HepG2 (cell line): ENCODE results near the gene TBC1D22A. TPM values are rescaled to one million over a fixed set of nuclear protein-coding genes. Genes with fewer than 3 reads are reported as not detected.

Experiments used
- ATAC-seq: fragments of 200-7000 bp; cut with Tn5 transposase; 3 replicates; pipeline ENCODE4 v1.9.1; 2020; ENCODE audit warnings: mild to moderate bottlenecking, moderate library complexity
- BruUV-seq: library from RNA; stranded (reverse); fragments of 400-500 nt; replicated peaks from 2 replicates; lab custom pipeline; 2021; lab: Mats Ljungman, UMichigan
- CTCF ChIA-PET: fragments of 300-600 bp; formaldehyde crosslinking; extraction: SDS; loops from one replicate; lab custom pipeline; 2021; ENCODE audit warnings: low total read pairs, inconsistent platforms, low intra/inter-chr PET ratio; lab: Yijun Ruan, JAX
- POLR2A ChIA-PET: fragments of 350-600 bp; sonication (Branson Sonifier 250); formaldehyde crosslinking; loops from one replicate; lab custom pipeline; 2020; ENCODE audit warnings: antibody characterized with exemption, inconsistent platforms; lab: Yijun Ruan, JAX
- DNase-seq: peaks from one replicate; pipeline ENCODE4 v3.0.0-alpha.2; 2015; ENCODE audit warnings: low spot score
- FAIRE-seq: peaks from 3 replicates; lab custom pipeline; 2011; peaks lifted over from hg19 to GRCh38; lab: Jason Lieb, UNC
- H2AFZ ChIP-seq: one replicate; pipeline ENCODE4 v1.6.1; 2011; ENCODE audit warnings: low read length, inconsistent platforms
- H3K27ac ChIP-seq: fragments of 300-600 bp; 3 replicates; pipeline ENCODE4 v1.8.0; 2011; ENCODE audit warnings: mixed run types, mild to moderate bottlenecking, mixed read lengths, low read length, inconsistent platforms; ENCODE audit not compliant: insufficient read depth; ENCODE audit errors: extremely low read length
- H3K27me3 ChIP-seq, 2 experiments: fragments of 200-600 bp in 1 of 2; 2 replicates in 1 of 2; 3 replicates in 1 of 2; pipeline versions ENCODE4 v1.6.0 to v1.8.0; 2011; ENCODE audit warnings: low read length in 2 of 2, mild to moderate bottlenecking in 2 of 2, moderate library complexity in 2 of 2, inconsistent platforms in 1 of 2; ENCODE audit not compliant: insufficient read depth in 2 of 2, control insufficient read depth in 1 of 2
- H3K36me3 ChIP-seq, 2 experiments: fragments of 200-600 bp in 1 of 2; replicated peaks in 1 of 2; 2 replicates in 1 of 2; 3 replicates in 1 of 2; pipeline versions ENCODE4 v1.5.1 to v1.8.0; 2011; ENCODE audit warnings: low read length in 2 of 2, inconsistent platforms in 1 of 2; ENCODE audit not compliant: insufficient read depth in 2 of 2, control insufficient read depth in 1 of 2
- H3K4me1 ChIP-seq: 2 replicates; pipeline ENCODE4 v1.5.1; 2012; ENCODE audit warnings: low read length, inconsistent platforms; ENCODE audit not compliant: insufficient read depth
- H3K4me2 ChIP-seq: 2 replicates; pipeline ENCODE4 v1.6.0; 2011; ENCODE audit warnings: low read depth, low read length, inconsistent platforms
- H3K4me3 ChIP-seq, 3 experiments: fragments of 200-600 bp in 1 of 3; sonication (generic), shearing (Covaris generic) in 1 of 3; replicated peaks in 1 of 3; 2 replicates each; pipeline ENCODE4 v1.5.1; 2011 to 2016; ENCODE audit warnings: low read length in 3 of 3, inconsistent platforms in 2 of 3, low read depth in 2 of 3, mild to moderate bottlenecking in 2 of 3, control low read depth in 1 of 3, mixed read lengths in 1 of 3; ENCODE audit not compliant: insufficient read depth in 1 of 3
- H3K79me2 ChIP-seq: one replicate; pipeline ENCODE4 v1.6.1; 2011; ENCODE audit warnings: low read length, inconsistent platforms; ENCODE audit not compliant: insufficient read depth
- H3K9ac ChIP-seq: 2 replicates; pipeline ENCODE4 v1.6.0; 2011; ENCODE audit warnings: mild to moderate bottlenecking, low read depth, low read length, inconsistent platforms; ENCODE audit not compliant: insufficient read depth
- H3K9me3 ChIP-seq: 2 replicates; pipeline ENCODE4 v1.5.1; 2012; ENCODE audit warnings: mild to moderate bottlenecking, low read length
- H4K20me1 ChIP-seq: 2 replicates; pipeline ENCODE4 v1.6.0; 2011; ENCODE audit warnings: inconsistent platforms, mild to moderate bottlenecking, low read length, moderate library complexity; ENCODE audit not compliant: insufficient read depth
- DMAP1 ChIP-seq: IDR thresholded peaks from 2 replicates; pipeline ENCODE4 v1.6.1; 2016
- GTF2F1 ChIP-seq: fragments of 150-350 bp; IDR thresholded peaks from 2 replicates; pipeline ENCODE4 v1.6.1; 2014; ENCODE audit warnings: low read length
- KAT7 ChIP-seq: IDR thresholded peaks from 2 replicates; pipeline ENCODE4 v1.6.1; 2018; ENCODE audit warnings: borderline replicate concordance, missing compliant biosample characterization
- MIER2 ChIP-seq: IDR thresholded peaks from 2 replicates; pipeline ENCODE4 v1.6.1; 2016; ENCODE audit warnings: missing biosample characterization, missing genetic modification reagents
- PBX2 ChIP-seq: IDR thresholded peaks from 2 replicates; pipeline ENCODE4 v1.6.1; 2016; ENCODE audit warnings: control low read depth
- PREB ChIP-seq: sonication (generic); formaldehyde crosslinking; IDR thresholded peaks from 2 replicates; pipeline ENCODE4 v1.4.0; 2020; ENCODE audit warnings: missing genetic modification reagents
- RARA ChIP-seq: IDR thresholded peaks from 2 replicates; pipeline ENCODE4 v1.6.1; 2016; ENCODE audit warnings: missing genetic modification reagents, missing compliant biosample characterization
- RNF2 ChIP-seq: fragments of 450-650 bp; conservative IDR thresholded peaks from 2 replicates; pipeline ENCODE4 v1.6.1; 2016; ENCODE audit warnings: low read depth
- TFDP2 ChIP-seq: sonication (generic); formaldehyde crosslinking; IDR thresholded peaks from 2 replicates; pipeline ENCODE4 v1.4.0; 2020; ENCODE audit warnings: missing genetic modification reagents
- YEATS4 ChIP-seq: sonication (generic); formaldehyde crosslinking; IDR thresholded peaks from 2 replicates; pipeline ENCODE4 v1.4.0; 2020; ENCODE audit warnings: missing genetic modification reagents, borderline replicate concordance
- ZFAT ChIP-seq: sonication (generic); formaldehyde crosslinking; conservative IDR thresholded peaks from 2 replicates; pipeline ENCODE4 v1.8.1; 2023; ENCODE audit warnings: missing genetic modification reagents, inconsistent platforms
- ZMAT5 ChIP-seq: sonication (generic); formaldehyde crosslinking; IDR thresholded peaks from 2 replicates; pipeline ENCODE4 v1.5.0; 2020; ENCODE audit warnings: mild to moderate bottlenecking, low read depth, missing genetic modification reagents, borderline replicate concordance
- ZNF557 ChIP-seq: sonication (generic); formaldehyde crosslinking; IDR thresholded peaks from 2 replicates; pipeline ENCODE4 v1.4.0; 2020; ENCODE audit warnings: missing genetic modification reagents
- ZNF580 ChIP-seq: IDR thresholded peaks from 2 replicates; pipeline ENCODE4 v1.6.1; 2016; ENCODE audit warnings: low read depth, borderline replicate concordance
- WGBS: methylation state at CpG from one replicate; pipeline ENCODE4 v1.1.6; 2017; ENCODE audit warnings: low lambda C conversion rate; 5-methylcytosine and 5-hydroxymethylcytosine counted together
- in situ Hi-C: cut with HindIII; loops from 2 replicates; pipeline ENCODE4 v1.10.0; 2017; ENCODE audit warnings: low pct_unique_long_range_greater_than_20kb; ENCODE audit not compliant: extremely low pct_ligation_motif_present
- intact Hi-C: fragments of 100-400 bp; cut with micrococcal nuclease; formaldehyde crosslinking; loops from one replicate; pipeline ENCODE4 v1.10.0; 2022; ENCODE audit not compliant: unreplicated experiment
- polyA plus RNA-seq, 8 experiments: library from polyadenylated mRNA; depleted of rRNA in 3 of 8; stranded (reverse) in 7 of 8; unstranded in 1 of 8; fragments of >200 nt; fragmentation: Illumina TruSeq in 4 of 8; extraction: Trizol in 4 of 8; gene quantifications; 2 replicates each; pipeline versions ENCODE4 v1.2.1 to v1.2.3, GENCODE V29; 2011 to 2016; ENCODE audit warnings: low read depth in 4 of 8, missing spikeins in 1 of 8, mixed read lengths in 1 of 8; ENCODE audit not compliant: insufficient read depth in 1 of 8
- total RNA-seq, 5 experiments: library from RNA; depleted of rRNA; stranded (reverse); fragments of >200 nt; fragmentation: Illumina TruSeq; extraction: Trizol; gene quantifications; 2 replicates each; pipeline ENCODE4 v1.2.3, GENCODE V29; 2016; ENCODE audit warnings: low read depth in 1 of 5

Gene TBC1D22A
- total and polyA plus RNA-seq, 2 of the 13 experiments (the other 11 are each of a cell fraction or from before 2014, with no cell fraction given) = 17.3 to 18.0 TPM

- H3K79me2 ChIP-seq = no peaks in the 10 kb centered on the region
- ATAC-seq (no peak), DNase-seq (no peak), FAIRE-seq (no peak)
- no peak overlapping the region for H2AFZ ChIP-seq
- in situ Hi-C loops = no loop called here
- BruUV-seq = no TSS peak
- POLR2A ChIA-PET = no interaction called here
- no peaks in the 10 kb centered on the region for H3K9me3 ChIP-seq
- CTCF ChIA-PET = no interaction called here
- no peak overlapping the region for H3K4me2 ChIP-seq
- H3K27me3 ChIP-seq = no peaks in the 10 kb centered on the region
- no peaks in the 10 kb centered on the region for H3K4me1 ChIP-seq
- H3K27ac ChIP-seq = no peak overlapping the region
- no peak overlapping the region for H3K9ac ChIP-seq
- intact Hi-C loops = no loop called here
- H3K4me3 ChIP-seq = no peak overlapping the region
- WGBS = 89% methylated on average over 11 of the region's 22 CpGs
- no peaks in the 10 kb centered on the region for H4K20me1 ChIP-seq
- no peak for TF ChIP-seq ZFAT
- no peak for TF ChIP-seq MIER2
- no peak for TF ChIP-seq YEATS4
- no peak for TF ChIP-seq GTF2F1
- no peak for TF ChIP-seq TFDP2 (CRISPR knock-in tag)
- peaks cover 0 to 5% of the 10 kb centered on the region in 2 experiments; a peak in 3 of 5 replicates for H3K36me3 ChIP-seq
These were observed 269.9 kb downstream of the TBC1D22A start for GRCh38 chr22:47032091-47032943.

- ATAC-seq = no peak
- BruUV-seq = no TSS peak
- POLR2A ChIA-PET = no interaction called here
- Histone ChIP-seq H3K27ac (no peak overlapping the region), H3K27me3 (no peaks in the 10 kb centered on the region), H3K9ac (no peak overlapping the region), H3K36me3 (peaks cover under 1 to 5% of the 10 kb centered on the region in 2 experiments; a peak in 3 of 5 replicates), H3K4me1 (peaks cover 2% of the 10 kb centered on the region), H3K79me2 (no peaks in the 10 kb centered on the region), H2AFZ (no peak overlapping the region), H3K4me2 (no peak overlapping the region), H4K20me1 (no peaks in the 10 kb centered on the region; the same call in 1 of the 2 replicates), H3K9me3 (no peaks in the 10 kb centered on the region), H3K4me3 (no peak overlapping the region)
- in situ Hi-C loops = no loop called here
- no peak for TF ChIP-seq RARA (CRISPR knock-in tag)
- TF ChIP-seq KAT7 (CRISPR knock-in tag) = no peak
- TF ChIP-seq PBX2 (CRISPR knock-in tag) = no peak
- TF ChIP-seq PREB (CRISPR knock-in tag) = no peak
- TF ChIP-seq ZMAT5 (CRISPR knock-in tag) = no peak
- no peak for TF ChIP-seq ZNF557 (CRISPR knock-in tag)
- TF ChIP-seq RNF2 = no peak
- no peak for TF ChIP-seq ZNF580 (CRISPR knock-in tag)
- no peak for TF ChIP-seq DMAP1
- no peak for FAIRE-seq
- no peak for DNase-seq
- WGBS = 89% methylated on average over 14 of the region's 15 CpGs
- CTCF ChIA-PET = no interaction called here
- intact Hi-C loops = no loop called here
These were observed 270.7 kb downstream of the TBC1D22A start for GRCh38 chr22:47032956-47033647.
